A673 (cell line): ENCODE data around the gene NFATC1. TPM values are rescaled to one million over a fixed set of nuclear protein-coding genes. Genes with fewer than 3 reads are reported as not detected.

Experiments
- BruUV-seq: library from RNA; stranded (reverse); fragments of 400-500 nt; replicated peaks from 2 replicates; lab custom pipeline; 2021; lab: Mats Ljungman, UMichigan
- CTCF ChIA-PET: fragments of 300-600 bp; sonication (Branson Sonifier 250); formaldehyde crosslinking; loops from one replicate; lab custom pipeline; 2022; ENCODE audit warnings: antibody characterized with exemption; lab: Charles Lee
- POLR2A ChIA-PET: fragments of 300-600 bp; sonication (Branson Sonifier 250); formaldehyde crosslinking; loops from one replicate; lab custom pipeline; 2022; ENCODE audit warnings: antibody characterized with exemption; ENCODE audit not compliant: low non-redundant PET; lab: Charles Lee
- DNase-seq: peaks from one replicate; pipeline ENCODE4 v3.0.0-alpha.2; 2015; ENCODE audit warnings: low spot score
- H3K27ac ChIP-seq: fragments of 200-600 bp; sonication (generic); 2 replicates; pipeline ENCODE4 v1.5.1; 2016; ENCODE audit warnings: mixed run types, low read depth, mild to moderate bottlenecking, mixed read lengths, antibody characterized with exemption, low read length; ENCODE audit not compliant: poor library complexity, severe bottlenecking
- H3K27me3 ChIP-seq: fragments of 200-600 bp; sonication (generic); replicated peaks from 2 replicates; pipeline ENCODE4 v1.6.1; 2017; ENCODE audit warnings: mixed run types, low read depth, mild to moderate bottlenecking, mixed read lengths, antibody characterized with exemption, low read length; ENCODE audit not compliant: insufficient read depth, poor library complexity
- H3K36me3 ChIP-seq: fragments of 200-600 bp; sonication (generic); 2 replicates; pipeline ENCODE4 v1.6.1; 2016; ENCODE audit warnings: mixed run types, mild to moderate bottlenecking, mixed read lengths, antibody characterized with exemption, low read length; ENCODE audit not compliant: insufficient read depth, poor library complexity, severe bottlenecking
- H3K4me1 ChIP-seq: fragments of 200-600 bp; sonication (generic); 2 replicates; pipeline ENCODE4 v1.6.1; 2017; ENCODE audit warnings: mixed run types, mild to moderate bottlenecking, mixed read lengths, antibody characterized with exemption, low read length; ENCODE audit not compliant: insufficient read depth, poor library complexity, severe bottlenecking
- H3K4me3 ChIP-seq: fragments of 200-600 bp; sonication (generic); 2 replicates; pipeline ENCODE4 v1.5.1; 2016; ENCODE audit warnings: low read depth, mixed run types, mild to moderate bottlenecking, mixed read lengths, low read length; ENCODE audit not compliant: poor library complexity, severe bottlenecking
- H3K9me3 ChIP-seq: fragments of 200-600 bp; sonication (generic); 2 replicates; pipeline ENCODE4 v1.6.1; 2016; ENCODE audit warnings: mixed run types, low read depth, mild to moderate bottlenecking, mixed read lengths, antibody characterized with exemption, low read length; ENCODE audit not compliant: poor library complexity, severe bottlenecking
- CTCF ChIP-seq: fragments of 300-800, 200-600 bp; sonication (generic); conservative IDR thresholded peaks from 2 replicates; pipeline ENCODE4 v1.5.1; 2017; ENCODE audit warnings: low read depth, mild to moderate bottlenecking, antibody characterized with exemption, low read length, moderate library complexity, mixed read lengths
- EZH2 ChIP-seq: fragments of 200-600 bp; sonication (generic); IDR thresholded peaks from 2 replicates; pipeline ENCODE4 v1.6.1; 2017; ENCODE audit warnings: borderline replicate concordance, low read depth, mild to moderate bottlenecking, mixed read lengths, antibody characterized with exemption, low read length; ENCODE audit not compliant: poor library complexity, severe bottlenecking
- intact Hi-C: fragments of 100-400 bp; cut with micrococcal nuclease; formaldehyde crosslinking; loops from one replicate; pipeline ENCODE4 v1.10.0; 2022; ENCODE audit not compliant: unreplicated experiment
- total RNA-seq: library from RNA; stranded (reverse); gene quantifications from 2 replicates; pipeline ENCODE4 v1.2.3, GENCODE V29; 2021

Gene NFATC1
- total RNA-seq, 1 experiment from 2014 or later = 10.4 TPM

GRCh38 chr18:79566771-79567431 lies 171.2 kb downstream of the NFATC1 start:
- Histone ChIP-seq H3K4me3 (no peak overlapping the region), H3K27me3 (no peaks in the 10 kb centered on the region), H3K4me1 (peaks cover 10% of the 10 kb centered on the region), H3K27ac (no peak overlapping the region), H3K9me3 (no peaks in the 10 kb centered on the region), H3K36me3 (no peaks in the 10 kb centered on the region)
- no TSS peak for BruUV-seq
- POLR2A ChIA-PET = no interaction called here
- CTCF ChIA-PET = no interaction called here
- no peak for DNase-seq
- TF ChIP-seq EZH2 (no peak), CTCF (no peak)
- intact Hi-C loops = no loop called here

GRCh38 chr18:79567481-79568147 lies 171.9 kb downstream of the NFATC1 start:
- TF ChIP-seq EZH2 (no peak), CTCF (no peak)
- POLR2A ChIA-PET = no interaction called here
- BruUV-seq = no TSS peak

GRCh38 chr18:79568543-79569205 lies 172.9 kb downstream of the NFATC1 start:
- POLR2A ChIA-PET = no interaction called here
- CTCF ChIA-PET = no interaction called here
- peaks cover 10% of the 10 kb centered on the region for H3K4me1 ChIP-seq

More at GRCh38 chr18:79567481-79568147, 171.9 kb downstream of the NFATC1 start:
- Histone ChIP-seq H3K4me1 (peaks cover 10% of the 10 kb centered on the region), H3K9me3 (peaks cover 3% of the 10 kb centered on the region), H3K4me3 (no peak overlapping the region), H3K36me3 (no peaks in the 10 kb centered on the region), H3K27ac (no peak overlapping the region), H3K27me3 (no peaks in the 10 kb centered on the region)
- peak; percentile 11 for DNase-seq
- CTCF ChIA-PET = no interaction called here
- intact Hi-C loops = no loop called here

More at GRCh38 chr18:79568543-79569205, 172.9 kb downstream of the NFATC1 start:
- intact Hi-C loops = no loop called here
- Histone ChIP-seq H3K4me3 (no peak overlapping the region), H3K36me3 (no peaks in the 10 kb centered on the region), H3K9me3 (peaks cover 6% of the 10 kb centered on the region), H3K27me3 (no peaks in the 10 kb centered on the region), H3K27ac (no peak overlapping the region)
- TF ChIP-seq EZH2 (no peak), CTCF (no peak)
- BruUV-seq = no TSS peak
- no peak for DNase-seq
